ENCODE measurements around the gene KLHL4.
"Not testable (repeated sequence)": the region's sequence is repeated elsewhere in the genome, so short reads cannot be mapped to it uniquely, and the experiment has no call there.

DNA sequence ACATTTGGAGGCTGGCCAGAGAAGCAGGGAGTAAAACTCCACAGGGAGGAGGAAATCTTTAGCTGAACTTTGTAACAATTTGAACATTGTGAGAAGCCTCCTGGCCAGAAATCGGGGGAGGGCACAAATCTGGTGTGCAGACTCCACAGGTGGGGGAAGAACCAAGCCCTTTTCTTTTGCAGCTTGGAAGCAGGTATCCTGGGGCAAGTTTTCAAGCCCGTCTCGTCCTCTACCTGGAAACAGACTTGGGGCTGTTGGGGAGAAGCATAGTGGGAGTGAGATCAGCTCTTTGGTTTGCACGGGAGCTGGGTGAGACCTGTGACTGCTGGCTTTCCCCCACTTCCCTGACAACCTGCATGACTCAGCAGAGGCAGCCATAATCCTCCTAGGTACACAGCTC lies 123.8 kb downstream of the KLHL4 start:
- not testable (repeated sequence) for TF ChIP-seq MAZ (CRISPR knock-in tag; conservative IDR thresholded peaks at IDR 0.05 in 1 of 2, IDR thresholded peaks at IDR 0.05 in 1 of 2); CTCF (IDR thresholded peaks at IDR 0.05 in 2 of 3, conservative IDR thresholded peaks at IDR 0.05 in 1 of 3; ENCODE audit: insufficient read depth in 2 of 3, low read depth in 1 of 3, low read length in 3 of 3); ZBTB8A (IDR thresholded peaks at IDR 0.05; ENCODE audit: partially characterized antibody); MEIS2 (IDR thresholded peaks at IDR 0.05; ENCODE audit: partially characterized antibody); POLR2AphosphoS5 (IDR thresholded peaks at IDR 0.05; ENCODE audit: control insufficient read depth, insufficient read depth, low read depth, low read length); CHD4 (IDR thresholded peaks at IDR 0.05; ENCODE audit: insufficient read depth, insufficient replicate concordance, low read depth, low read length, poor library complexity, severe bottlenecking)

All from K562 (cell line).